SH-SY5Y (cell line): Measurements from ENCODE around the gene ARPC1B.

Experiments
- GATA2 ChIP-seq: IDR thresholded peaks from 2 replicates; pipeline ENCODE4 v1.6.1; 2011; ENCODE audit warnings: mild to moderate bottlenecking, low read depth, low read length
- GATA3 ChIP-seq: IDR thresholded peaks from 2 replicates; pipeline ENCODE4 v1.6.1; 2011; ENCODE audit warnings: low read depth, mild to moderate bottlenecking, low read length, moderate library complexity

Gene ARPC1B

DNA sequence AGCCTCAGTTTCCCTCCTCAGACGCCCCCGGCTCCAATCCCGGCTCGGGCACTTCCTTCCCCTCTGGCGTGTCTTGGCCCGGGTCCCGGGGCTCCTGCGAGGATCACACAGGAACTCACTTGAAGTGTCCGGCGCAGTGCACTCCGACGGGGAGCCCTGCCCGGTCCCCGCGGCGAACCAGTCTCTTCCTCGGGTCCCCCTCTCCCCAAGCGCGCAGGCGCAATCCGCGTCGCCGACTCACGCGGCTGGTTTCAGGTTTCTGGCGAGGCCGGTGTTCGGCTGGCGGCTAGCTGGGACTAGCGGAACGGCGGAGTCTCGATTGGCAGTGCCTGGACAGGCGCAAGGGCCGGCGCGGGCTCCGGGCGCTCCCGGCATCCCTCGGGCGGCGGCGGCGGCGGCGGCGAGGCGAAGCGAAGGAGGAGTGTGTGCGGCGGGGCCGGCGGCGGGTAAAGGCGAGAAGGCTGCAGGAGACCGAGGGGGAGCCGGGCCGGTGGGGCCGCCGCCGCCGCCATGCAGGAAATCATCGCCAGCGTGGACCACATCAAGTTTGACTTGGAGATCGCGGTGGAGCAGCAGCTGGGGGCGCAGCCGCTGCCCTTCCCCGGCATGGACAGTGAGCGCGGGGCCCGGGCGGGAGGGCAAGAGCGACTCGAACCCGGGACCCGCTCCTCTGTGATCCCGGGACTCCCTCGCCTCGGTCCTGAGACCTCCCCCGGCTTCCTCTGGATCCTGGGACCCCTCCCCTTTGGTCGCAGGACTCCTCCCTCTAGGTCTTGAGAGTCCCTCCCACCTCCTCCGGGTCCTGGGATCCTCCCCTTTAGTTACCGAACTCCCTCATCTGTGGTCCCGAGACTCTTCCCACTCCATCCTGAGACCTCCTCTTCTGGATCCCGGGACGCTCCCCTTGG, 64.3 kb downstream of the ARPC1B start, which contains the start of the genes CPSF4 and PTCD1:
Gene CPSF4, plus strand, starts transcription at position 371 of the 908 bp plus-strand sequence. Its CDS starts 140 bp downstream, at position 511.
Gene PTCD1, minus strand, starts transcription at position 226 of the 908 bp plus-strand sequence. CDS start 3,556 bp downstream, outside the sequence.
- TF ChIP-seq GATA3 (no peak), GATA2 (no peak)

DNA sequence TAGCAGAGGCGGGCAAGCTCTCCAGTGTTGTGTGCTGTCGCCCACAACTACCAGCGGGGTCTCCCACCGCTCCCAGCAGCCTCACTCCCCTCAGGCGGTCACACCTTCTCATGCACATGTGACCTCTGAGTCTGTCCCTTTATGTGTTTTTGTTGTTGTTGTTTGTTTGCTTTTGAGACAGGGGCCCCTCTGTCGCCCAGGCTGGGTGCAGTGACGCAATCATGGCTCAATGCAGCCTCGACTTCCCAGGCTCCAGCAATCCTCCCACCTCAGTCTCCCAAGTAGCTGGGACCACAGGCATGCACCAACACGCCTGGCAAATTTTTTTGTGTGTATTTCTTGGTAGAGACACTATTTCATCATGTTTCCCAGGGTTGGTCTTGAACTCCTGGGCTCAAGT, 65.7 kb downstream of the ARPC1B start:
- TF ChIP-seq GATA3 (no peak), GATA2 (no peak)
